HepG2 (cell line): ENCODE measurements around the gene TNP2. TPM values are rescaled to one million over a fixed set of nuclear protein-coding genes. Genes with fewer than 3 reads are reported as not detected.

Source experiments
- HHEX ChIP-seq: IDR thresholded peaks from 2 replicates; pipeline ENCODE4 v1.6.1; 2016; ENCODE audit warnings: control low read depth
- IKZF1 ChIP-seq: fragments of 450-650 bp; IDR thresholded peaks from 2 replicates; pipeline ENCODE4 v1.7.1; 2016
- RARG ChIP-seq: sonication (generic); formaldehyde crosslinking; IDR thresholded peaks from 2 replicates; pipeline ENCODE4 v1.4.0; 2020; ENCODE audit warnings: low read depth, mild to moderate bottlenecking, missing genetic modification reagents
- SIX4 ChIP-seq: sonication (generic); formaldehyde crosslinking; IDR thresholded peaks from 2 replicates; pipeline ENCODE4 v1.4.0; 2020; ENCODE audit warnings: missing genetic modification reagents
- SRF ChIP-seq: IDR thresholded peaks from 2 replicates; pipeline ENCODE4 v1.6.1; 2011; ENCODE audit warnings: mild to moderate bottlenecking, low read depth, low read length, moderate library complexity
- SRSF9 ChIP-seq: fragments of 200-400 bp; formaldehyde crosslinking; IDR thresholded peaks from 2 replicates; pipeline ENCODE4 v1.6.1; 2018; ENCODE audit warnings: borderline replicate concordance, mild to moderate bottlenecking, low read depth, low read length; ENCODE audit not compliant: insufficient read depth, poor library complexity, severe bottlenecking
- TBL1XR1 ChIP-seq: fragments of 150-350 bp; IDR thresholded peaks from 2 replicates; pipeline ENCODE4 v1.6.1; 2014; ENCODE audit warnings: borderline replicate concordance, low read length; ENCODE audit not compliant: partially characterized antibody
- TSC22D2 ChIP-seq: sonication (generic); formaldehyde crosslinking; IDR thresholded peaks from 2 replicates; pipeline ENCODE4 v1.5.1; 2020; ENCODE audit warnings: missing genetic modification reagents, mild to moderate bottlenecking, borderline replicate concordance
- ZNF121 ChIP-seq: sonication (generic); formaldehyde crosslinking; IDR thresholded peaks from 2 replicates; pipeline ENCODE4 v1.5.0; 2020; ENCODE audit warnings: mild to moderate bottlenecking, missing genetic modification reagents
- ZNF263 ChIP-seq: sonication (generic); formaldehyde crosslinking; IDR thresholded peaks from 2 replicates; pipeline ENCODE4 v1.4.0; 2020; ENCODE audit warnings: missing genetic modification reagents
- ZNF33A ChIP-seq: sonication (generic); formaldehyde crosslinking; IDR thresholded peaks from 2 replicates; pipeline ENCODE4 v1.5.1; 2020; ENCODE audit warnings: missing genetic modification reagents, mild to moderate bottlenecking, moderate library complexity, borderline replicate concordance
- ZNF432 ChIP-seq: sonication (generic); formaldehyde crosslinking; IDR thresholded peaks from 2 replicates; pipeline ENCODE4 v1.5.0; 2020; ENCODE audit warnings: missing genetic modification reagents, mild to moderate bottlenecking, borderline replicate concordance
- ZNF546 ChIP-seq: sonication (generic); formaldehyde crosslinking; conservative IDR thresholded peaks from 2 replicates; pipeline ENCODE4 v1.8.1; 2023; ENCODE audit warnings: mild to moderate bottlenecking, missing genetic modification reagents
- ZNF761 ChIP-seq: sonication (generic); formaldehyde crosslinking; conservative IDR thresholded peaks from 2 replicates; pipeline ENCODE4 v1.4.0; 2020; ENCODE audit warnings: mild to moderate bottlenecking, missing genetic modification reagents
- polyA plus RNA-seq, 8 experiments: library from polyadenylated mRNA; depleted of rRNA in 3 of 8; stranded (reverse) in 7 of 8; unstranded in 1 of 8; fragments of >200 nt; fragmentation: Illumina TruSeq in 4 of 8; extraction: Trizol in 4 of 8; gene quantifications; 2 replicates each; pipeline versions ENCODE4 v1.2.1 to v1.2.3, GENCODE V29; 2011 to 2016; ENCODE audit warnings: low read depth in 4 of 8, missing spikeins in 1 of 8, mixed read lengths in 1 of 8; ENCODE audit not compliant: insufficient read depth in 1 of 8
- total RNA-seq, 5 experiments: library from RNA; depleted of rRNA; stranded (reverse); fragments of >200 nt; fragmentation: Illumina TruSeq; extraction: Trizol; gene quantifications; 2 replicates each; pipeline ENCODE4 v1.2.3, GENCODE V29; 2016; ENCODE audit warnings: low read depth in 1 of 5
- TF ChIP-seq, protein P1 (sequence below): sonication (generic); formaldehyde crosslinking; IDR thresholded peaks from 2 replicates; pipeline ENCODE4 v1.4.0; 2020; ENCODE audit warnings: missing genetic modification reagents
- TF ChIP-seq, protein P2 (sequence below): sonication (generic); formaldehyde crosslinking; IDR thresholded peaks from 2 replicates; pipeline ENCODE4 v1.5.1; 2020; ENCODE audit warnings: missing genetic modification reagents, mild to moderate bottlenecking, borderline replicate concordance
- TF ChIP-seq, protein P3 (sequence below): sonication (generic); formaldehyde crosslinking; IDR thresholded peaks from 2 replicates; pipeline ENCODE4 v1.5.0; 2020; ENCODE audit warnings: missing genetic modification reagents, mild to moderate bottlenecking, borderline replicate concordance
- TF ChIP-seq, protein P4 (sequence below): sonication (generic); formaldehyde crosslinking; IDR thresholded peaks from 2 replicates; pipeline ENCODE4 v1.8.0; 2022; ENCODE audit warnings: low read depth, missing genetic modification reagents
- TF ChIP-seq, protein P5 (sequence below): sonication (generic); formaldehyde crosslinking; IDR thresholded peaks from 2 replicates; pipeline ENCODE4 v1.5.0; 2020; ENCODE audit warnings: mild to moderate bottlenecking, missing genetic modification reagents, moderate library complexity

Gene TNP2
- total and polyA plus RNA-seq, 2 of the 13 experiments (the other 11 are each of a cell fraction or from before 2014, with no cell fraction given): not detected

DNA sequence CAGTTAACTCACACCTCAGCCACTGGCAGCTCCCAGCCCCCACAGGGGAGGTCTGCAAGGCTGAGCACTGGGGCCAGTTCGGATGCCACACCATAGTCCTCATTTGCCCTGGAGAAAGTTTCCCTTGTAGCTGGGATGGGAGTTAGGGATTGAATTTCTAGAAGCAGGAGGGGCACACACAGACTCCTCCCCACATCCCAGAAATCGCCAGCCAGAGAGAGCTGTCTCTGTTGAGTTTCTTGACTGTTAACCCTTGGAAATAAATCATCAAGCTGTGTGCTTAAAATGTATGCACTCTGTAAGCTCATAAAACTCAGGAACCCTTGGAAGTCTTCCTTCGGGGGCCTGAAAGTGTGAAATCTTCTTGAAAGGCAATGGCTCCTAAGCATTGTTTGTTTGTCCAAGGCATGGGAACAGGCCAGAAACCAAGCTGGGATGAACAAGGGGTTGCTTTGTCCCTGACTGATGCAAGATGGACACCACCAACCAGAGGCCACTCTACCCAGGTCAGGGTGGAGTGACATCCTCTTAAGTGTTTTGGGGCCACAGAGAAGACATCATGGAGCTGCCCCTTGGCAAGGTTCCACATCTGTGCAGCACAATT is 4.7 kb upstream of the TNP2 start (continued):
- TF ChIP-seq, protein P1, sequence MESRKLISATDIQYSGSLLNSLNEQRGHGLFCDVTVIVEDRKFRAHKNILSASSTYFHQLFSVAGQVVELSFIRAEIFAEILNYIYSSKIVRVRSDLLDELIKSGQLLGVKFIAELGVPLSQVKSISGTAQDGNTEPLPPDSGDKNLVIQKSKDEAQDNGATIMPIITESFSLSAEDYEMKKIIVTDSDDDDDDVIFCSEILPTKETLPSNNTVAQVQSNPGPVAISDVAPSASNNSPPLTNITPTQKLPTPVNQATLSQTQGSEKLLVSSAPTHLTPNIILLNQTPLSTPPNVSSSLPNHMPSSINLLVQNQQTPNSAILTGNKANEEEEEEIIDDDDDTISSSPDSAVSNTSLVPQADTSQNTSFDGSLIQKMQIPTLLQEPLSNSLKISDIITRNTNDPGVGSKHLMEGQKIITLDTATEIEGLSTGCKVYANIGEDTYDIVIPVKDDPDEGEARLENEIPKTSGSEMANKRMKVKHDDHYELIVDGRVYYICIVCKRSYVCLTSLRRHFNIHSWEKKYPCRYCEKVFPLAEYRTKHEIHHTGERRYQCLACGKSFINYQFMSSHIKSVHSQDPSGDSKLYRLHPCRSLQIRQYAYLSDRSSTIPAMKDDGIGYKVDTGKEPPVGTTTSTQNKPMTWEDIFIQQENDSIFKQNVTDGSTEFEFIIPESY (CRISPR knock-in tag): 0 out of 2 replicates have a peak, but pooled peaks have one; percentile 7
- no peak for TF ChIP-seq SRF
- TF ChIP-seq, protein P2, sequence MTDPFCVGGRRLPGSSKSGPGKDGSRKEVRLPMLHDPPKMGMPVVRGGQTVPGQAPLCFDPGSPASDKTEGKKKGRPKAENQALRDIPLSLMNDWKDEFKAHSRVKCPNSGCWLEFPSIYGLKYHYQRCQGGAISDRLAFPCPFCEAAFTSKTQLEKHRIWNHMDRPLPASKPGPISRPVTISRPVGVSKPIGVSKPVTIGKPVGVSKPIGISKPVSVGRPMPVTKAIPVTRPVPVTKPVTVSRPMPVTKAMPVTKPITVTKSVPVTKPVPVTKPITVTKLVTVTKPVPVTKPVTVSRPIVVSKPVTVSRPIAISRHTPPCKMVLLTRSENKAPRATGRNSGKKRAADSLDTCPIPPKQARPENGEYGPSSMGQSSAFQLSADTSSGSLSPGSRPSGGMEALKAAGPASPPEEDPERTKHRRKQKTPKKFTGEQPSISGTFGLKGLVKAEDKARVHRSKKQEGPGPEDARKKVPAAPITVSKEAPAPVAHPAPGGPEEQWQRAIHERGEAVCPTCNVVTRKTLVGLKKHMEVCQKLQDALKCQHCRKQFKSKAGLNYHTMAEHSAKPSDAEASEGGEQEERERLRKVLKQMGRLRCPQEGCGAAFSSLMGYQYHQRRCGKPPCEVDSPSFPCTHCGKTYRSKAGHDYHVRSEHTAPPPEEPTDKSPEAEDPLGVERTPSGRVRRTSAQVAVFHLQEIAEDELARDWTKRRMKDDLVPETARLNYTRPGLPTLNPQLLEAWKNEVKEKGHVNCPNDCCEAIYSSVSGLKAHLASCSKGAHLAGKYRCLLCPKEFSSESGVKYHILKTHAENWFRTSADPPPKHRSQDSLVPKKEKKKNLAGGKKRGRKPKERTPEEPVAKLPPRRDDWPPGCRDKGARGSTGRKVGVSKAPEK (CRISPR knock-in tag): no peak
- TF ChIP-seq RARG: no peak
- TF ChIP-seq ZNF33A (CRISPR knock-in tag): no peak
- TF ChIP-seq SIX4 (CRISPR knock-in tag): no peak
- TF ChIP-seq ZNF546 (CRISPR knock-in tag): no peak; the same call in 1 of the 2 replicates
- TF ChIP-seq TBL1XR1: no peak
- no peak for TF ChIP-seq ZNF432 (CRISPR knock-in tag)
- no peak; the same call in 1 of the 2 replicates for TF ChIP-seq ZNF263 (CRISPR knock-in tag)
- no peak for TF ChIP-seq HHEX (CRISPR knock-in tag)
- no peak for TF ChIP-seq TSC22D2 (CRISPR knock-in tag)
- no peak for TF ChIP-seq ZNF761
- 0 out of 2 replicates have a peak, but pooled peaks have one; percentile 4 for TF ChIP-seq ZNF121 (CRISPR knock-in tag)
- no peak for TF ChIP-seq SRSF9
- TF ChIP-seq, protein P3, sequence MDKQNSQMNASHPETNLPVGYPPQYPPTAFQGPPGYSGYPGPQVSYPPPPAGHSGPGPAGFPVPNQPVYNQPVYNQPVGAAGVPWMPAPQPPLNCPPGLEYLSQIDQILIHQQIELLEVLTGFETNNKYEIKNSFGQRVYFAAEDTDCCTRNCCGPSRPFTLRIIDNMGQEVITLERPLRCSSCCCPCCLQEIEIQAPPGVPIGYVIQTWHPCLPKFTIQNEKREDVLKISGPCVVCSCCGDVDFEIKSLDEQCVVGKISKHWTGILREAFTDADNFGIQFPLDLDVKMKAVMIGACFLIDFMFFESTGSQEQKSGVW: no peak
- TF ChIP-seq, protein P4, sequence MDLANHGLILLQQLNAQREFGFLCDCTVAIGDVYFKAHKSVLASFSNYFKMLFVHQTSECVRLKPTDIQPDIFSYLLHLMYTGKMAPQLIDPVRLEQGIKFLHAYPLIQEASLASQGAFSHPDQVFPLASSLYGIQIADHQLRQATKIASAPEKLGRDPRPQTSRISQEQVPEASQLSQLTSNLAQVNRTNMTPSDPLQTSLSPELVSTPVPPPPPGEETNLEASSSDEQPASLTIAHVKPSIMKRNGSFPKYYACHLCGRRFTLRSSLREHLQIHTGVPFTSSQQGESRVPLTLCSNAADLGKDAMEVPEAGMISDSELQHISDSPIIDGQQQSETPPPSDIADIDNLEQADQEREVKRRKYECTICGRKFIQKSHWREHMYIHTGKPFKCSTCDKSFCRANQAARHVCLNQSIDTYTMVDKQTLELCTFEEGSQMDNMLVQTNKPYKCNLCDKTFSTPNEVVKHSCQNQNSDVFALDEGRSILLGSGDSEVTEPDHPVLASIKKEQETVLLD: no peak
- TF ChIP-seq IKZF1: no peak
- TF ChIP-seq, protein P5, sequence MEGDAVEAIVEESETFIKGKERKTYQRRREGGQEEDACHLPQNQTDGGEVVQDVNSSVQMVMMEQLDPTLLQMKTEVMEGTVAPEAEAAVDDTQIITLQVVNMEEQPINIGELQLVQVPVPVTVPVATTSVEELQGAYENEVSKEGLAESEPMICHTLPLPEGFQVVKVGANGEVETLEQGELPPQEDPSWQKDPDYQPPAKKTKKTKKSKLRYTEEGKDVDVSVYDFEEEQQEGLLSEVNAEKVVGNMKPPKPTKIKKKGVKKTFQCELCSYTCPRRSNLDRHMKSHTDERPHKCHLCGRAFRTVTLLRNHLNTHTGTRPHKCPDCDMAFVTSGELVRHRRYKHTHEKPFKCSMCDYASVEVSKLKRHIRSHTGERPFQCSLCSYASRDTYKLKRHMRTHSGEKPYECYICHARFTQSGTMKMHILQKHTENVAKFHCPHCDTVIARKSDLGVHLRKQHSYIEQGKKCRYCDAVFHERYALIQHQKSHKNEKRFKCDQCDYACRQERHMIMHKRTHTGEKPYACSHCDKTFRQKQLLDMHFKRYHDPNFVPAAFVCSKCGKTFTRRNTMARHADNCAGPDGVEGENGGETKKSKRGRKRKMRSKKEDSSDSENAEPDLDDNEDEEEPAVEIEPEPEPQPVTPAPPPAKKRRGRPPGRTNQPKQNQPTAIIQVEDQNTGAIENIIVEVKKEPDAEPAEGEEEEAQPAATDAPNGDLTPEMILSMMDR: no peak
